HT1080 (cell line): ENCODE measurements around the gene ADGRG2. TPM values are rescaled to one million over a fixed set of nuclear protein-coding genes. Genes with fewer than 3 reads are reported as not detected.
A peak's percentile ranks its signal among the peaks of the same experiment; 100 is the strongest.

Source experiments
- DNase-seq: peaks from one replicate; pipeline ENCODE4 v3.0.0-alpha.2; 2015; ENCODE audit warnings: low read depth
- polyA plus RNA-seq, 2 experiments: library from polyadenylated mRNA; depleted of rRNA; stranded (reverse); fragments of >200 nt; gene quantifications; 2 replicates each; pipeline ENCODE4 v1.2.3, GENCODE V29; 2015
- total RNA-seq: library from RNA; depleted of rRNA; stranded (reverse); fragments of >200 nt; shearing (Covaris generic); gene quantifications from 2 replicates; pipeline ENCODE4 v1.2.3, GENCODE V29; 2014; rRNA removed

The ADGRG2 gene
- 0.06 TPM in 1 of 2 replicates, not detected in the other for total RNA-seq
- 0.09 and 0.21 TPM in 2 replicates for polyA plus RNA-seq (2015; cell fraction: cytosol; rRNA removed)
- polyA plus RNA-seq (2015; cell fraction: nucleus; rRNA removed) = 0.27 and 0.31 TPM in 2 replicates

DNA sequence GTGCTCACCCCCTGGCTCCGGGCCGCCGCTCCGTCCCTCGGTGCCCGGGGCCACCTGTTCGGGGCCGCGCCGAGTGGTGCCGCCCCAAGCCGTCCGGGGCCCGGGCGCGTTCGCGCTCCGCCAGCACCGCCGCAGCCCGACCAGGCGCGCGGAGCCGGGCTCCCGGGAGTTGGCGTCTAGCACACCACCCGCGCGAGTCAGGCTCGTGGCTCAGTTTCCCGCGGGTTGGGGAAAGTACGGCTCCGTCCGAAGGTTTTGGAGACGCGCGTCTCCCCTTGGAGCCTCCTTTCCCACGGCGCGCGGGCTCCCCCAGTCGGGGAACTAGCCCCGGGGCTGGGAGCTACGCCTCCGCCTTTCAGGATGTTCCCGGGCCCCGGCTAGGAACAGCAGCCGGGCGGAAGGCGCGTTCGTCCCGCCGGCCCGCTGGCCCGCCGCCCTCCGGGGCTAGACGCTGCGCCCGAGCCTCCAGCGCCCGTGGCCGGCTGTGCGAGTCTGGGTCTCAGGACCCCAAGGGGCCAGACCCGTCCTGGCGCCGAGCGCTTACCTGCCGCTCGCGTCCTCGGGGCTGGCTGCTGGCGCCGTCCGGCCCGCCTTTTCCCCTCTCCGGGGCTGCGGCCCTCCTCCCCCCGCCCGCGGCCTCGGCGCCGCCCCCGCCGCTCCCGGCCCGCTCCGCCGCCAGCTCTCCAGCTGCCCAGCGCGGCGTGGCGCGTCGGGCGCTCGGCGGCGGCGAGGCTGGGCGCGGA is at the start of gene ADGRG2:
Gene ADGRG2, minus strand, starts transcription at position 571 of the 743 bp plus-strand sequence. CDS start 53,634 bp downstream, outside the sequence.
- no peak for DNase-seq

- DNase-seq = no peak
These were observed 46.3 kb upstream of the ADGRG2 start for GRCh38 chrX:19168609-19169008.

DNA sequence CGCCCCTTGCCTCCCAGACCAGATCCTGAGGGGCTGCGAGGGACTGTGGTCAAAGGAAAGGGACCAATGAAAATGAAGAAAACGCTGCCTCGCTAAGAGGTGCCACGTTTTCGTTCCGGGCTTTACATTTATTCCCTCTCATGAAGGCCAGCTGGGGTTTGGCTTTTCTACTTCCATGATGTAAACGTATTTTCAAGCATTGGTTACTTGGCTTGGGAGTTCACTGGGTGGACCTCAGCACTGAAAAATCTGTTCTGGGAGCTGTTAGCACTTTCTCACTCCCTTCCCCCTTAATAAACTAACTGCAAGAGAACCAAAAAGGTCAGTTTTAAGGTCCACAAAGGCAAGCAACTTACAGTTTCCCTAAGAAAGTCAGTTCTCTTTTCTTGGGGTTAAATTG is 40.6 kb upstream of the ADGRG2 start:
- DNase-seq = no peak

DNA sequence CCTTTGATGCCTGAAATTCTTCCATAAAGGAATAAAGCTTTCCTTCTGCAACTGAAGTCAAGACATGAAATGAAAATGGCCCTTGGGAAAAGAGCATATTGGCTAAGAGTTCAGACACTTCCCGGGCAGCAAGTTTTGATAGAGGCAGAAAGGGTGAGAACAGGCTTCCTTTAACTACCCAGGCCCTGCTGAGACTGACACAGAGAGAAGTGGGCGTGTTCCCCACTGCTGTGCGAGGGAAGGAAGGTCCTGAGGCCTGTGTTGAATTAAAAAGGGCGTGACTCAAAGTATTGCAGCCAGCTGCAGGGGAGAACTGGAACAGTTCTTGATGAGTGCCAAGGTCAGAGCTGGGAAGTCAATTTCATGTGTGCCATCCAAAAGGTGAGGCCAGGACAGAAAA is 33.9 kb upstream of the ADGRG2 start:
- DNase-seq = no peak

DNA sequence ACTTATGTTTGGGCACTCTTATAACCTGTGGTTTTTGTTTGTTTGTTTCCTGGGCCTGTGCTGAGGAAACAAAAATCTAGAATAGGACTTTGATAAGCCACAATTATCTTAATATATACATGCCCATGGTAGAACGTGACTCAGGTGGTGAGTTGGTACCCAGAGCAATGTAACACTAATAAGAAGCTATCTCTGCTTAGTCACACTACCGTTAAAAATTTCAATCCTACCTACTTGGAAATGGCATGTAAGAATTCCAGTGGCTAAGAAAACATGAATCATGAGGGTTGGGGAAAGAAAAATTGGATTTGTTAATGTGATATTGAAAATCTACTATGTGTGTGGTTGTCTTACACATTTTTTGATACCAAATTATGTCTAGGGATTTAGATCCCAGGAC is 30.5 kb upstream of the ADGRG2 start:
- DNase-seq = peak; percentile 62

DNA sequence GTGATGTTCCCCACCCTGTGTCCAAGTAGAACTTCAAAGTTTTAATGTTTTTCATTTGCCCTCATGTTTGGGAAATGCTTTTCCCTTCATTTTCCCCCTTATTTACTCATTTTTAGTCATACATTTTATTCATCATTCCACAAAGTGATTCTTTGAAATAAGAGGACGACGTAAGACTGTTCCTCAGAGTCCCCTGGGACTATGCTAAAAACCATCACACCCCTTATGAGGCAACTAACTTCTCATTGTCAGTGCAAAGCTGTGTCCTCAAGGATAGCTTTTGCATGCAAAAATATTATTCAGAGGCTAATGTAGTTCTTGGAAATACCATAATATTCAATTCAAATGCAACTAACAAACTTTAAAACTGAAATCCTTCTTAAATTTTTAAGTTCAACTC is 14.8 kb upstream of the ADGRG2 start:
- no peak for DNase-seq

GRCh38 chrX:19133784-19134183 is 11.5 kb upstream of the ADGRG2 start:
- DNase-seq = no peak

- no peak for DNase-seq
These were observed 11.0 kb upstream of the ADGRG2 start for GRCh38 chrX:19133231-19133630.

DNA sequence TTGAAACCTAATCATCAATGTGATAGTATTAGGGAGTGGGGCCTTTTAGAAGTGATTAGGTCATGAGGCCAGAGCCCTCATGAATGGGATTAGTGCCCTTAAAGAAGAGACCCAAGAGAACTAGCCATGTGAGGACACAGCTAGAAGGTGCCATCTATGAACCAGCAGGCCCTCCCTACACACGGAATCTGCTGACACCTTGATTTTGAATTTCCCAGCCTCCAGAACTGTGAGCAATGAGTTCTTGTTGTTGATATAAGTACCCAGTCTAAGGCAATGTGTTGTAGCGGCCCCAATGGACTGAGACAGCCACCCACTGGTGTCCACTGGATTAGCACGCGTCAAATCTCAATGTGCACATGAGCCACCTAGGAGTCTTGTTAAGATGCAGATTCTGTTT is 8.4 kb upstream of the ADGRG2 start:
- no peak for DNase-seq

- no peak for DNase-seq
These were observed 7.4 kb upstream of the ADGRG2 start for GRCh38 chrX:19129694-19130093.

DNA sequence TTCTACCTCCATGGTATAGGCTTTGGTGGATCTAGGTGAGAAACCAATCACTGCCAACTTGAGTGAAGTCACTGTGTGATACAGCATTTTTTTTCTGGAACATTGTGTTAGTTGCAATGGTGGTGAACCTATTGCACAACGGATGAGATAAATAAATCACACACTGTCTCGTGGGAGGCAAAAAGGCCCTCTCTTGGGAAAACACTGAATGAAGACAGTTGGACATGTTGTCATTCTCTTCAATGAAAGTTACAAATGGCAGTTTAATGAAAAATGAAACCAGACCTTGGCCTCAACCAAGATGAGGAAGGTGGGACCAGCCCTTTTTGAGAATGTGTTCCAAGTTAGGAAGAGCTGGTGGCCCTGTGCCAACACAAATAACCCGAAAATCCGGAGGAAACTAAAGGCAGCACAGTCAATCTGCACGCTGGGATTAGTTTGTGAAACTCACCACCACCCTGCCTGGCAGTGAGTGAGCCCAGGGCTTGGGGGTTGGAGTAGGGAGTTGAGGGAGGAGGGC is 5.4 kb upstream of the ADGRG2 start:
- DNase-seq = peak; percentile 21

DNA sequence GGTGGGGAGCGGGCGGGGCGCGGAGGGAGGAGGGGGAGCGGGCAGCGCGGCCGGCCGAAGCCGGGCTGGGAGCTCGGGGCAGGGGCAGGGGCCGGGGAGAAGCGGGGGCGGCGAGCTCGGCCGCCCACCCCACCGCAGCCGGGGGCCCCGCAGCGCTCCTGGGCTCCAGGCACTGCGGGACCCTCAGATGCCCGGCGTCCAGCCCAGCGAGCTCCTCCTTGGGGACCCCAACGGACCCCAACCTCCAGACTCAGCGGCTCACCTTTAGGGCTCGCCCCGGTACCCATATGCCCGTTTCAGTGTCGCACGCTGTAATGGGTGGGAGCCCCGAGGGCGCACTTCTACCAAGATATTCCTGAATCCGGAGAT is 357 bp upstream of the ADGRG2 start:
- DNase-seq = no peak

- DNase-seq = no peak
These were observed 802 bp downstream of the ADGRG2 start for GRCh38 chrX:19121466-19121865.

DNA sequence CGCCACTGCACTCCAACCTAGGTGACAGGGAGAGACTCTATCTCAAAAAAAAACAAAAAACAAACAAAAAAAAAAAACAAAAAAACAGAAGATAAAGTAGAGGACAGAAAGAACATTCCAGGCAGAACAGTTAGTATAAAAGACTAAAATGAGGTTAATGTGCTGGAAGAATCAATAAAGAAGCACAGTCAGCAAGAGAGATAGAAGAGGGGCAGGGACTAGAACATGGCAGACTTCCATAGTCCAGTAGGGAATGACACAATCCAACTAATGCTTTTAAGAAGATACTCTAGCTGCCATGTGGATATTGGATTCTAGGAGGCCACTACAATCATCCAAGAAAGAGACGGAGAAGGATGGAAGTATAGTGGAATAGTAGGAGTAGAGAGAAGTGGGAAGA is 11.6 kb downstream of the ADGRG2 start:
- no peak for DNase-seq

GRCh38 chrX:19107035-19107434 is 15.2 kb downstream of the ADGRG2 start:
- DNase-seq = no peak

DNA sequence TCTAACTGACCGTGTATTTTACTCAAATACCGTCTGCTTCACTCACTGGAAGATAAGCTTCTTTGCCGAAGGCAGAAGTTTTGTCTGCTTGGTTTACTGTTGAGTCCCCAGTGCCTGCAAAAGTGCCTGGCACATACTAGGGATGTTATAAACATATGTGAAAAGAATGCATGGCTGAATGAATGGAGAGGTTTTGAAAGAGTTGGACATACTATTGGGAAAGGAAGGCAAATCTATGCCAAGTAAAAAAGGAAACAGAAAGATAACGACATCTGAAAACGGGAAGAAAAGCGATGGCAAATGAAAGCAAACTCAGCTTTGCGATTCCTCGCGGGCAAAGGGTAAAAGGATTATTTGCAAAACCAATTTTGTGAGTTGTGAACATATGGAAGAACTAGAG is 21.7 kb downstream of the ADGRG2 start:
- no peak for DNase-seq

DNA sequence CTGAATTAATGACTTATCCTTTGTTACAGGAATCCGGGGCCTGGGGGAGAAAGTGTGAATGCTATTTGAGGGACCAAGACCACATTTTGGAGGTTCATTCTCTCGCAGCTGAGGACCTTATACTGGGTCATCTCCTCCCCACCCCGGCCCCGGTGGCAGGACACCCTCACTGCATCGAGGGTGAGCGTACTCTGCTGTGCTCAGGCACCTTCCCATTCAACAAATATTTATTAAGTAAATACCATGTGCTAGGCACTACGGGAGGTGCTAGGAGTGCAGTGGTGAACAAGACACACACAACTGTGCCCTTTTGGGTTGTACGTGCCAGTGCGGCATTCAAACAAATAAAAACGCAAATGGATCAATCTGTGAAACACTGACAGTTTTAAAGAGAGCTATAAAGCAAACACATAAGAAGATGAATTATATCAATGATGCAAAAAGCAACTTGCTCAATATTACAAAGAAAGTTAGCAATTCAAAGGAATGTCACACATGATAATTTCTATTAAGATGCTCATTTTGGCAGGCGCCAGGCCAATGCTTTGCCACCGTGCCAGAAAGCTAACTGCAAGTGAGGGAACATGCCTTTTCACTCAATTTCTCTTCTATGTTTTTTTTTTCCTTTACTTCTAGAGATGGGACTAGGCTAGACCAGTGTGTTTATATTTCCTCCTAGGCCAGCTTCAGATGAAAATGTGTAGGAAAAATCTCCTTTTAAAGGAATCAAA is 24.6 kb downstream of the ADGRG2 start:
- DNase-seq = no peak

GRCh38 chrX:19096586-19096985 is 25.7 kb downstream of the ADGRG2 start:
- no peak for DNase-seq

GRCh38 chrX:19094654-19095053 is 27.6 kb downstream of the ADGRG2 start:
- no peak for DNase-seq

GRCh38 chrX:19091596-19091995 is 30.7 kb downstream of the ADGRG2 start:
- DNase-seq = no peak

DNA sequence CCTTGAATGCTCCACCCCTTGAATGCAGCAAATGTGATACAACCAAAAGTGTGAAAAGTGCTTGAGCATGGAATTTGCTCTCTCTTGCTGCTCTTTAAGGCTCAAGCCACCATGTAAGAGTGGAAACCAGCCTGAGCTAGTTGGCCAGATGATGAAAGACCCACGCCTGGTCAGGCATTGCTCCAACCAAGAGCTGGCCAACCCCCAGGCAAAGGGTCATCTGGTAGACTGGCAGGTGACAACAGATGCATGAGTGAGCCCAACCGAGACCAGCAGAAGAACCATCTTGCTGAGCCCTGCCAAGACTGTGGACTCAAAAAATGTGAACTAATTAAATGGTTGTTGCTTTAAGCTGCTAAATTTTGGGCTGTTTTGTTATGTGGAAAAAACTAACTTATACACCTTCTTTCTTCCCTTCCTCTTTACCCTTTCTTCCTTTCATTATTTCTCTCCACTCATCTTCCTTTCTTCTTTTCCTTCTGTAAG is 32.7 kb downstream of the ADGRG2 start:
- no peak for DNase-seq

DNA sequence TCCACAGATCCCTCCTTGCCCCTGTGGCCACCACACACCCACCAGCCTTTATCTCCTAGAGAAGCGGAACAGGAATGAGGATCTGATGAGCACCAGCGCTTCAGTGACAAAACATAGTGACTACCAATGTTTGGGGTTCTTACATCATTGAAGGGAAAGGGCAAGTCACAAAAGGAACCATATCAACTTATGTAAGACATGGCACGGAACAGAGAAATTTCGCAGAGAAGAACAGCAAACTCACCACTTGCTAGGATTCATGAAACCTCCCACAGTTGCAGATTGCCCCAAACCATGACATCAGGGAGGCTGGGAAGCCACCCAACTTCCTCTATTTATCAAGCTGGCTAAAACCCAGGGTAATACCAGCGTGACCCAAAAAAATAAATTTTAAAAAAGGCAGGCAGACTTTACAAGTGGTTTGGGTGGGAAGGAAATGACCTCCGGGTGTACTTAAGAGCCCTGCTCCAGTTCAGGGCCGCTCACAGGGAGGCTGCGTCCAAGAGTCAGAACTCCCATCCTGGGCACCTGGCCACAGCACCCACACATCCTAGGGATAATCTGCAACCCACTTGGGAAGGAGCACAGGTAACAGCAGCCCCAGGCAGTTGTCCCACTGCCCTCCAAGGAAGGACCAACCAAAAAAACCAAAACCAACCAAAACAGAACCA is 36.0 kb downstream of the ADGRG2 start:
- DNase-seq = no peak
